AG04450 (cell line): ENCODE measurements around the gene C17orf50. TPM values are rescaled to one million over a fixed set of nuclear protein-coding genes. Genes with fewer than 3 reads are reported as not detected.
A peak's percentile ranks its signal among the peaks of the same experiment; 100 is the strongest.

ENCODE experiments used
- CTCF ChIA-PET: fragments of 300-600, 350-600 bp; formaldehyde crosslinking; extraction: SDS; loops from one replicate; lab custom pipeline; 2022; ENCODE audit warnings: antibody characterized with exemption, inconsistent platforms; lab: Charles Lee
- POLR2A ChIA-PET: fragments of 350-600 bp; formaldehyde crosslinking; extraction: SDS; loops from one replicate; lab custom pipeline; 2021; ENCODE audit warnings: antibody characterized with exemption, inconsistent platforms; lab: Yijun Ruan, JAX
- DNase-seq: peaks from one replicate; pipeline ENCODE4 v3.0.0-alpha.2; 2011; ENCODE audit warnings: low read depth, low spot score
- H3K27ac ChIP-seq: one replicate; pipeline ENCODE4 v1.5.1; 2012; ENCODE audit warnings: low read depth, low read length, control low read depth
- H3K27me3 ChIP-seq: one replicate; pipeline ENCODE4 v1.6.0; 2012; ENCODE audit warnings: low read length; ENCODE audit not compliant: control insufficient read depth, insufficient read depth
- H3K4me3 ChIP-seq: 2 replicates; pipeline ENCODE4 v1.5.1; 2011; ENCODE audit warnings: mild to moderate bottlenecking, low read depth, low read length, control low read depth
- H3K9me3 ChIP-seq: 2 replicates; pipeline ENCODE4 v1.5.1; 2012; ENCODE audit warnings: low read length; ENCODE audit not compliant: control insufficient read depth, insufficient read depth
- polyA plus RNA-seq: library from polyadenylated mRNA; depleted of rRNA; stranded (reverse); fragments of >200 nt; gene quantifications from 2 replicates; pipeline ENCODE4 v1.2.3, GENCODE V29; 2011
- TF ChIP-seq, protein P1 (sequence below): IDR thresholded peaks from 2 replicates; pipeline ENCODE4 v1.5.1; 2011; ENCODE audit warnings: low read depth, low read length, control low read depth, inconsistent platforms

C17orf50 gene
- polyA plus RNA-seq, 1 experiment: not detected

DNA sequence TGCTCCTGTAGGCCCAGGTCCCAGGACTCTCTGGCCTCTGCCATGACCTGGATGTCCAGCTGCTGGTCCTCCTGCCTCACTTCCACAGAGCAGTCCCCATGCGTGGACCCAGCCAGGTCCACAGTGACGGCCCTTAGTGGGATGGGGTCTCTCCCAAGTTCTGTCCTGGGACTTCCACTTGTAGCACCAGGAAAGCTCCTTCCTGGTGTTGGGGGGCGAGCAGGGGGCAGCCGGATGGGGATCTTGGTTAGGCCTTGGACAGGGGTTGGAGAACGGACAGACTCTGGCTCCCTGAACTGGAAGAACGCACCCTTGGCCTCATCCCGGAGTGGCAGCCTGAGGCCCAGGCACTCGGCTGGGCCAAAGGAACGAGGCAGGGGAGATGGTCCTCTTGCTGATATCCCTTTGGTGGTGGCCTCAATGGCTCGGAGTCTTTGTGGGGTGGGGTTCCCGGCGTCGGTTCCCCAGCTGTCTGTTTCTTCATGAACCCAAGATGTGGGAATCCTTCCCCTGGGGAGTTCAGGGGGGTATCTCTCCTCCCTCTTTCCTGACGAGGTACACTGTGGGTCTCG, 14.9 kb upstream of the C17orf50 start:
- TF ChIP-seq, protein P1, sequence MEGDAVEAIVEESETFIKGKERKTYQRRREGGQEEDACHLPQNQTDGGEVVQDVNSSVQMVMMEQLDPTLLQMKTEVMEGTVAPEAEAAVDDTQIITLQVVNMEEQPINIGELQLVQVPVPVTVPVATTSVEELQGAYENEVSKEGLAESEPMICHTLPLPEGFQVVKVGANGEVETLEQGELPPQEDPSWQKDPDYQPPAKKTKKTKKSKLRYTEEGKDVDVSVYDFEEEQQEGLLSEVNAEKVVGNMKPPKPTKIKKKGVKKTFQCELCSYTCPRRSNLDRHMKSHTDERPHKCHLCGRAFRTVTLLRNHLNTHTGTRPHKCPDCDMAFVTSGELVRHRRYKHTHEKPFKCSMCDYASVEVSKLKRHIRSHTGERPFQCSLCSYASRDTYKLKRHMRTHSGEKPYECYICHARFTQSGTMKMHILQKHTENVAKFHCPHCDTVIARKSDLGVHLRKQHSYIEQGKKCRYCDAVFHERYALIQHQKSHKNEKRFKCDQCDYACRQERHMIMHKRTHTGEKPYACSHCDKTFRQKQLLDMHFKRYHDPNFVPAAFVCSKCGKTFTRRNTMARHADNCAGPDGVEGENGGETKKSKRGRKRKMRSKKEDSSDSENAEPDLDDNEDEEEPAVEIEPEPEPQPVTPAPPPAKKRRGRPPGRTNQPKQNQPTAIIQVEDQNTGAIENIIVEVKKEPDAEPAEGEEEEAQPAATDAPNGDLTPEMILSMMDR: no peak
- H3K27me3 ChIP-seq: peaks cover 62% of the 10 kb centered on the region
- ChIA-PET CTCF (interaction anchor here (0.6 to 9.3 kb wide), 6 partner anchors 14 to 177 kb away, joined by 4 to 357 read pairs (median 12); partner anchors contain the start of gene TAF15), POLR2A (no interaction called here)
- H3K27ac ChIP-seq: no peak overlapping the region
- DNase-seq: no peak
- H3K4me3 ChIP-seq: no peak overlapping the region
- H3K9me3 ChIP-seq: peaks cover 3% of the 10 kb centered on the region

DNA sequence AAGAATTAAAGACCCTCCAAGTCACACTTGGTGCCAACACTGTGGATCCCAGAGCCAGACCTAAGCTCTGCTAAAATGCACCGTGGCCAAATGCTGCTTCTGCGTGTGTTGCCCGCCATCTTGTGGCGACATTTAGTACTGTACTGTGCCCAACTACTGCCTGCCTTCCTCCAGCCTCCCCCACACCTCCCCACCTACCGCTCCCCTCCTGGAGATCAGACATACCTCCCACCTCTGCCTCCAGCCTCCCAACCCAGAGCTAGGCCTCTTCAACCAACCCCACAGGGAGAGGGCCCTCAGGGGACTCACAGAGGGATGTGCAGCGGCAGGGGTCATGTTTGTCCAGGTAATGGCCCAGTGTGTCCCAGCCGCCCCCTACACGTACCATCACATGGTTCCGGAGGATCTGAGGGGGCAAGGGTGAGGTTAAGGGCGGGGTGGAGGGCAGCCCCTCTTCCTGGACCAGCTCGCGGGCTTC, 13.1 kb upstream of the C17orf50 start:
- ChIA-PET CTCF (interaction anchor here (0.5 to 9.3 kb wide), 71 partner anchors 9 to 1130 kb away, joined by 3 to 357 read pairs (median 5); partner anchors contain the start of genes C17orf50, PEX12, RASL10B and SLFN11), POLR2A (interaction anchor here (0.6 kb wide), 1 partner anchor 135 kb away, joined by 3 read pairs; no protein-coding TSS in a partner anchor)
- H3K27ac ChIP-seq: no peak overlapping the region
- H3K4me3 ChIP-seq: no peak overlapping the region
- no peaks in the 10 kb centered on the region; the same call in 1 of the 2 replicates for H3K9me3 ChIP-seq
- H3K27me3 ChIP-seq: peaks cover 53% of the 10 kb centered on the region
- TF ChIP-seq, protein P1: peak; percentile 83
- peak; percentile 55 for DNase-seq

DNA sequence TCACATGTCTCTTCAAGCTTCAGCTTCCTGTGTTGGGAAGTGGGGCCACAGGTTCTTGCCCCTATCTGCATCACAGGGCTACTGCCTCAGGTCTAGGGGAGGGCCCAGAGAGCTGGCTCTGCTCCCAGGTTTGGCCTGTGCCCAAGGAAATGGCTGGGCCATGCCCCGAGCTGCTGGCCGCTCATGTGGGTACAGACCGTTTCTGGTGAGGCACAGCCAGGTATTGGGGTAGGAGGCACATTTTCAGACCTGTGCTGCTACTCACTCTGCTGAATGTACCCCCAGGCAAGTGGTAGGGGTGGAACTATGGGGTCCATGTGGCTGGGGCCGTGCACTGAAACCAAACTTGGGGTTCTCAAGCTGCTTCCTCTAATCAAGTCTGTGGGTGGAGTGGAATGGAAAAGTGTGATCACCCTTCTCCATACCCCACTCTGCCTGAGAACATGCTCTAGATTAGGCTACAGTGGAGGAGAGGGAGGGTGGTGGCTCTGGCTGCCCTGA, 12.3 kb upstream of the C17orf50 start:
- H3K27me3 ChIP-seq: peaks cover 46% of the 10 kb centered on the region
- no peaks in the 10 kb centered on the region; the same call in 1 of the 2 replicates for H3K9me3 ChIP-seq
- POLR2A ChIA-PET: no interaction called here
- CTCF ChIA-PET: interaction anchor here (0.7 to 9.3 kb wide), 32 partner anchors 8 to 466 kb away, joined by 3 to 357 read pairs (median 8); partner anchors contain the start of genes C17orf50 and RASL10B
- TF ChIP-seq, protein P1: no peak
- H3K27ac ChIP-seq: no peak overlapping the region
- H3K4me3 ChIP-seq: no peak overlapping the region
- DNase-seq: no peak

DNA sequence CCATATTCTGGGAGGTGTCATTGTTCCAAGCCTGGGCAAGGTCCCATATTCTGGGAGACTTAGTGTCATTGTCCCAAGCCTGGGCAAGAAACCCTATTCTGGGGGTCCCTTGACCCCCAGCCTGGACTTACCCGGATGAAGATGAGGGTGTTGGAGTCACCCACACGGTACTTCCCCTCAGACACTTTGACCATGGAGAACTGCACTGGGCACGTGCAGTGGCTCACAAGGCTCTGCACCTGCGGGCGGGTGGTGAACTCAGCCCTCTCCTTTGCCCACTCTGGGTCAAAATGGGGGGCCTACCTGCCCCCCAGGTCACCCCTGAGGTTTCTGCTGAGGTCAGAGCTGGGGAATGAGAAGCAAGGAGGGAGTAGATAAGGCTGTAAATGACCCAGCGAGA, 11.7 kb upstream of the C17orf50 start:
- TF ChIP-seq, protein P1: no peak
- Histone ChIP-seq H3K9me3 (no peaks in the 10 kb centered on the region; the same call in 1 of the 2 replicates), H3K27me3 (peaks cover 44% of the 10 kb centered on the region), H3K27ac (no peak overlapping the region), H3K4me3 (no peak overlapping the region)
- ChIA-PET POLR2A (no interaction called here), CTCF (interaction anchor here (0.7 to 9.3 kb wide), 18 partner anchors 8 to 437 kb away, joined by 3 to 357 read pairs (median 8); partner anchors contain the start of gene RASL10B)
- DNase-seq: no peak
